MCF 10A (cell line): ENCODE measurements around the gene CCDC148. TPM values are rescaled to one million over a fixed set of nuclear protein-coding genes. Genes with fewer than 3 reads are reported as not detected.

Source experiments
- BruUV-seq: library from RNA; stranded (reverse); fragments of 400-500 nt; replicated peaks from 2 replicates; lab custom pipeline; 2021; lab: Mats Ljungman, UMichigan
- CTCF ChIA-PET: fragments of 300-600 bp; sonication (Branson Sonifier 250); formaldehyde crosslinking; extraction: SDS; loops from one replicate; lab custom pipeline; 2021; ENCODE audit warnings: antibody characterized with exemption, inconsistent platforms; lab: Yijun Ruan, JAX
- POLR2A ChIA-PET: fragments of 300-600, 350-650 bp; sonication (Branson Sonifier 250); formaldehyde crosslinking; extraction: SDS; loops from one replicate; lab custom pipeline; 2020; ENCODE audit warnings: antibody characterized with exemption, inconsistent platforms; lab: Yijun Ruan, JAX
- DNase-seq: peaks from one replicate; pipeline ENCODE4 v3.0.0-alpha.2; 2018; ENCODE audit not compliant: unreplicated experiment
- H3K27ac Mint-ChIP-seq: one replicate; pipeline ENCODE4 v1.8.0; 2022; ENCODE audit warnings: mild to moderate bottlenecking, low read depth, mixed read lengths; ENCODE audit not compliant: unreplicated experiment
- H3K27me3 Mint-ChIP-seq: one replicate; pipeline ENCODE4 v1.8.0; 2022; ENCODE audit warnings: mixed read lengths; ENCODE audit not compliant: insufficient read depth, unreplicated experiment
- H3K36me3 Mint-ChIP-seq: one replicate; pipeline ENCODE4 v1.8.0; 2022; ENCODE audit warnings: mild to moderate bottlenecking, moderate library complexity, mixed read lengths; ENCODE audit not compliant: insufficient read depth, unreplicated experiment
- H3K4me1 Mint-ChIP-seq: one replicate; pipeline ENCODE4 v1.8.0; 2022; ENCODE audit warnings: mixed read lengths; ENCODE audit not compliant: insufficient read depth, unreplicated experiment
- H3K4me3 Mint-ChIP-seq: one replicate; pipeline ENCODE4 v1.8.0; 2022; ENCODE audit warnings: mild to moderate bottlenecking, moderate library complexity, mixed read lengths; ENCODE audit not compliant: unreplicated experiment
- H3K9me3 Mint-ChIP-seq: one replicate; pipeline ENCODE4 v1.8.0; 2022; ENCODE audit warnings: mixed read lengths; ENCODE audit not compliant: unreplicated experiment
- CTCF ChIP-seq: fragments of 200-600 bp; IDR thresholded peaks from one replicate; pipeline ENCODE4 v1.8.0; 2022; ENCODE audit warnings: antibody characterized with exemption, mild to moderate bottlenecking; ENCODE audit not compliant: unreplicated experiment
- intact Hi-C: fragments of 100-400 bp; cut with micrococcal nuclease; formaldehyde crosslinking; loops from 2 replicates; pipeline ENCODE4 v1.14.1; 2022
- total RNA-seq: library from RNA; stranded (reverse); gene quantifications from 2 replicates; pipeline ENCODE4 v1.2.3, GENCODE V29; 2022

Gene CCDC148
- total RNA-seq, 1 experiment from 2014 or later = 0.51 TPM

GRCh38 chr2:158211502-158211901 lies 245.1 kb downstream of the CCDC148 start:
- H3K4me1 Mint-ChIP-seq = peaks cover 6% of the 10 kb centered on the region
- DNase-seq = no peak
- H3K9me3 Mint-ChIP-seq = no peaks in the 10 kb centered on the region
- TF ChIP-seq CTCF = no peak
- H3K4me3 Mint-ChIP-seq = no peak overlapping the region
- ChIA-PET CTCF (no interaction called here), POLR2A (no interaction called here)
- H3K27ac Mint-ChIP-seq = no peak overlapping the region
- no peaks in the 10 kb centered on the region for H3K27me3 Mint-ChIP-seq
- H3K36me3 Mint-ChIP-seq = no peaks in the 10 kb centered on the region
- BruUV-seq = no TSS peak
- intact Hi-C loops = no loop called here

GRCh38 chr2:158207354-158207753 lies 249.2 kb downstream of the CCDC148 start:
- Mint-ChIP-seq H3K9me3 (no peaks in the 10 kb centered on the region), H3K4me1 (peaks cover 22% of the 10 kb centered on the region), H3K4me3 (no peak overlapping the region), H3K27ac (no peak overlapping the region), H3K36me3 (no peaks in the 10 kb centered on the region), H3K27me3 (no peaks in the 10 kb centered on the region)
- ChIA-PET CTCF (no interaction called here), POLR2A (no interaction called here)
- TF ChIP-seq CTCF = no peak
- no peak for DNase-seq
- intact Hi-C loops = no loop called here
- BruUV-seq = no TSS peak

GRCh38 chr2:158205215-158205614 lies 251.3 kb downstream of the CCDC148 start:
- peaks cover 30% of the 10 kb centered on the region for H3K4me1 Mint-ChIP-seq
- no TSS peak for BruUV-seq
- intact Hi-C loops = no loop called here
- H3K36me3 Mint-ChIP-seq = no peaks in the 10 kb centered on the region
- CTCF ChIA-PET = interaction anchor here (0.6 to 1.5 kb wide), 2 partner anchors 25 to 1704 kb away, joined by 3 to 7 read pairs; no protein-coding TSS in a partner anchor
- POLR2A ChIA-PET = interaction anchor here (0.8 kb wide), 1 partner anchor 9 kb away, joined by 3 read pairs; no protein-coding TSS in a partner anchor
- no peak overlapping the region for H3K4me3 Mint-ChIP-seq
- no peak overlapping the region for H3K27ac Mint-ChIP-seq
- no peaks in the 10 kb centered on the region for H3K27me3 Mint-ChIP-seq
- H3K9me3 Mint-ChIP-seq = no peaks in the 10 kb centered on the region
- TF ChIP-seq CTCF = no peak
- DNase-seq = no peak

GRCh38 chr2:158204741-158205165 lies 251.8 kb downstream of the CCDC148 start:
- Mint-ChIP-seq H3K4me3 (no peak overlapping the region), H3K36me3 (no peaks in the 10 kb centered on the region), H3K27me3 (no peaks in the 10 kb centered on the region), H3K9me3 (no peaks in the 10 kb centered on the region), H3K27ac (no peak overlapping the region), H3K4me1 (peaks cover 30% of the 10 kb centered on the region)
- DNase-seq = no peak
- no TSS peak for BruUV-seq
- intact Hi-C loops = no loop called here
- ChIA-PET POLR2A (no interaction called here), CTCF (interaction anchor here (1.2 to 1.5 kb wide), 2 partner anchors 25 to 541 kb away, joined by 5 to 7 read pairs; no protein-coding TSS in a partner anchor)
- no peak for TF ChIP-seq CTCF
